Dermis microvascular lymphatic vessel endothelial cell (primary cell): Measurements from ENCODE around the gene DSG2. TPM values are rescaled to one million over a fixed set of nuclear protein-coding genes. Genes with fewer than 3 reads are reported as not detected.

ENCODE experiments used
- DNase-seq, 2 donors: peaks; one replicate each; pipeline versions ENCODE4 v3.0.0 to v3.0.0-alpha.2; 2010; ENCODE audit warnings: low read depth in 2 of 2
- total RNA-seq: library from RNA; depleted of rRNA; stranded (reverse); fragments of >200 nt; gene quantifications from 2 replicates; pipeline ENCODE4 v1.2.1, GENCODE V29; 2014

DSG2 gene
- total RNA-seq, 1 donor from 2014 or later, result 3.3 TPM

DNA sequence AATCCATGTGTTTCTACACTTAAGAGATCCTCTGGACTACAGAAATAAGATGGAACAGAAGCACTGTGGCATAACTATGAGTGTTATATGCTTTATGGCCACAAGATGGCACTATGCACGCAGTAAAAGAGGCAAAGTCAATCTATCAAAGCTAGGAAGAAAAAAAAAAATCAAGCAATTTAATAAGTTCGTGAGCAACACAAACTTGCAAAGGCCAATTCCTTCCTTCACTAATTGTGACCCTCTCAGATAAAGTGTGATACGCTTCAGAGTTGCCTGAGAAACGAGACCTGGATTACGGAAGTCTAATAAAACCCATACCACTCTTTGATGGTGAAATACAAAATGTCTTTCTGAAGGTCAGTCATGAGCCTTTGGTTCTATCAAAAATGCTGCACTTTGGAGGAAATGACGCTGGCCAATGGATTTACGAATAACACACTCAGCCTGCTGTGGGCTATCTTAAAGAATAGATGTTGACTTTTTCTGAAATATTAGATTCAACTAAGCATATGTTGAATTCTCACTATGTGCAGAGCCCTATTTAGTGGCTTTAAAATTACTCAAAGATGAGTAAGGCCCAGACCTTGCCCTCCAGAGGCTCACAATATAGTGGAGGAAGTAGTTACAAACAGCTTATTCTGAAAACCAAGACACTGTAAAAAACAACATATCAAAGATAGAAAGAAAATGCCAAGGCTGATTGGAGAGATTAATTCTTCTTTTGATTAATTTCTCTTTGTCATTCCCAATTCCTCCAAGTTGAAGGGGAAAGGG, 58.2 kb downstream of the DSG2 start:
- DNase-seq, result peak; percentile 52 to 75

DNA sequence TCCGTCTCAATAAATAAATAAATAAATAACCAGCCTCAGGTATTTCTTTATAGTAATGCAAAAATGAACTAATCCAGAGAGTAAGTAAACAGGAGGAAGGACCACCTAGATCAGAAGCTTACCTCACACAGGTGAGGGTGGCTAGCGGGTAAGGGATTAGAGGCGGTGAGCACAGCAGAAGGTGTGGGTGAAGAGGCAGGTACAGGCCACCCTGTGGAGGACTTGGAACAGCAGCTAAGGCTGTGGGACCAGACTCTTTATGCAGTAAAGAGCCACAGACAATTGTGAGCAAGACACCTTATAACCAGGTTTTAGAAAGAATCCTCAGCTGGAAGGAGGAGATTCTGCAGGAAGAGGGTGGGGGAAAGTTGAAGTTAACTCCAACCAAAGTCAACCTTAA, 59.5 kb downstream of the DSG2 start:
- DNase-seq, result no peak

DNA sequence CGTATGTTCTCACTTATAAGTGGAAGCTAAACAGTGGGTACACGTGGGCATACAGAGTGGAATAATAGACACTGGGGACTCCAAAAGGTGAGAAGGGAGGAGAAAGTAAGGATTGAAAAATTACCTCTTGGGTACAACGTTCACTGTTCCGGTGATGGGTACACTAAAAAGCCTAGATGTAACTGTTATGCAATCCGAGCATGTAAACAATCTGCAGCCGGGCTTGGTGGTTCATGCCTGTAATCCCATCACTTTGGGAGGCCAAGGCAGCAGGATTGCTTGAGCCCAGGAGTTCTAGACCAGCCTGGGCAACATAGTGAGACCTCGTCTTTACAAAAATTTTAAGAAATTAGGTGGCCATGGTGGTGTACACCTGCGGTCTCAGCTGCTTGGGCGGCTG, 60.6 kb downstream of the DSG2 start:
- DNase-seq, result no peak

DNA sequence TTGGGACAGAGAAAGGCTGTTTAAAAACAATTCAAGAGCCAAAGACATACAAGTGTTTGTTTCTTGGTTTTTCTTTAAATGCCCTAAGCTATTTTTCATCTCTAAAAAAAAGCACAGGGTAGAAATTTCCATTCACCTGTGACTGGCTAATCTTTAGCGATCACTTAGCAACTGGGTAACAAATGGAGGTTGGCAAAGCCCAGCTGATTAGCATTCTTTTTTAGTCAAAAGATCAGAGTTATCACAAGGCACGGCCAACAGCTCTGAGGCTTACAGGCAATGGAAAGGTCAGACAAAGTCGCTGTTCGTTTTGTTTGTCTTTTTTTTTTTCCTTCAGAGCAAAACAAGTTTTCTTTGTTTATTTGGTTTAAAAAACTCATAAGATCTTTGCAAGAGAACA, 64.7 kb downstream of the DSG2 start:
- no peak for DNase-seq

DNA sequence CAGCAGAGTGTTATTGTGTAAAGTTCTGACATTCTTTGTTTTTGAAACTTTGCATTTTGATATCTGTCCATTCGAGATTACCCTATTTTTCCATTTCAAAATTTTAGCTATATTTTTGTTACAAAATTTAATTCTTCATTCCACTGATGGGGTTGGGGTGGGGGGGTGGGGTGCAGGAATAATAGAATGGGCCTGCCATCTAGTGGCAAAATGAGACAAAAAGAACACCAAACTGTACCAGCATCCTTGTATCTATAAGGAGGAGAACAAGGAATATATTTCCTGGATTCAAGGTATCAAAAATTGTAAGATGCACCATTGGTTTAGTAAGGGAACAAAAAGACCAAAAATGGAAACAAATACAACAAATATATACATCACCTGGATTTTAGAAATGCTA, 65.8 kb downstream of the DSG2 start:
- DNase-seq, result no peak

DNA sequence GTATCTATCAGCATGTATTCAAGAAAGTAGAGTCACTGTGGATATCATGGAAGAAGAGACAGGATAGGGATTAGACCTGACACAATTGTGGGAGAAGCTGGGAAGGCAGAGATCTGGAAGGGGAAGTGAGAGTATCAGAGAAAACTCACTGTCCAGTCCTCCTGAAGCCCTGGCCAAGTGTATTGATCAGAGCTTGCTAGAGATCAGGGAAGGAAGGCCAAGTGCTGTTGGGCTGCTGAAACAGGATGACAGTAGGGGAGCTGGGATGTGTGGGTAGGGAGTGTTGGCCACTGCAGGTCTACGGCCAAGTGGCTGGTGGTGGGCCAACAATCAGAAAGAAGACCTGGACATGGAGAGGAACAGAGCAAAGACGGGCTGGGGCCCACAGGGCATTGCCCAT, 67.4 kb downstream of the DSG2 start:
- DNase-seq, result no peak

DNA sequence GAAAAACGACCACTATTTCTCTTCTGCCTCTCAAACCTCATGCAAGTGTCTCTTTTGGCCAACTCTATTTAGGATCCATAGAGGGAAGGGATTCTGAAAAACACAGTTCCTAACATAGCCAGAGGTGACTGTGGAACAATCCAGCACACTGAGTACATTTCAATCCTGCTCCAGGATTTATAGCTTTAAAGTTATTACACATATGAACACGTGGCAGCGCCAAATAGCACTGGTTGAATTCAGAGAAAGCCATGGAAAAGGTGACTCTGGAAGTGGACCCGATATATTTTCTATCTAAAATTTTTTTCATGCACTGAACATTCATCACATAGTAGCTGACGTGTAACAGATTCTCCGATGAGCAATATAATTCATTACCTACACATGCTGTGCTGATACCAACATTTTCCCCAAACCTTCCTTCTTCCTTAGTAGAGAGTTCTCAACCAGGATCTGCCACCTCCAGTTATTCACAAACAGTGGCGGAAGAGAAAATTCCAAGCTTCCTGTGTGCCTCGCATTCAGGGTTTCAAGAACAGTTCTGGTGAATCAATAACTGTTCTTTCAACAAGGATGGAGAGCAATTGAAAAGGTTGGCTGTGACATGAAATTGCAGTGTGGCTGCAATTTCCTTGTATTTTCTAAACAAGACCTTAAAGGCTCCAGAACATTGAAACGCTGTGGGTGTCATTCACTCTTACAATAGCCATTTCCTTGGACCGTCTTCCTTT, 68.0 kb downstream of the DSG2 start:
- DNase-seq, result no peak

DNA sequence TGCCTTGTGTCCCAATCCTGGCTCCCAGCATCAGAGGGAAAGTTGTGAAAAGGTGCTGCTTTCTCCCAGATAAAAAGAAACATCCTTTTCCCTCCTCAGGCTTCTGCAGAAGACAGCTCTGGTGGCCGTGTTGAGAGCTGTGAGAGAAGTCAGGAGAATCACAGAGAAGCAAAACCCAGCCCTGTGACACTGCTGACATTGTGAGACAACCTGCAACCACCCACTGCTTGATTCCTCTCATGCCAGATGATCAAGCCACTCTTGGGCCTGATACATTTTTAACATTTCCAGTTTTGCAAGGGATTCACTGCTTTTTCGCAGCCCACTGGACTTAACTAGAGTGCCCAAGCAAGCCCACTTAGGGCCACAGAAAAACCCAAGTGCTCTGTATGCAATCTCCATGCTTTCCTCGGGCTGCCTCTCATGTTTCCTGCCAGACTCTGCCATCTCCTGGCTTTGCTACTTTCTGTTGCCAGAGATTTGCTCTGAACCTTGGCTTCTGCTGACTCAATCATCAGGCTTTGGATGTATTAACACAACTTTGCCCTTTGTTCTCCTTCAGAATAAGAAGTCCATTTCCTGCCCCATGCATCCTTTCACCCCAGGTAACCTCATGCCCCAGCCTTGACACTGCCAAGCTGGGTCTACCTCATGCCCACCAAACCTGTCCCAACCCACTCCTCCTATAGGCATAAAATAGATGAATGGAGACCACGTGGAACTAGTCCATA, 68.8 kb downstream of the DSG2 start:
- no peak for DNase-seq

DNA sequence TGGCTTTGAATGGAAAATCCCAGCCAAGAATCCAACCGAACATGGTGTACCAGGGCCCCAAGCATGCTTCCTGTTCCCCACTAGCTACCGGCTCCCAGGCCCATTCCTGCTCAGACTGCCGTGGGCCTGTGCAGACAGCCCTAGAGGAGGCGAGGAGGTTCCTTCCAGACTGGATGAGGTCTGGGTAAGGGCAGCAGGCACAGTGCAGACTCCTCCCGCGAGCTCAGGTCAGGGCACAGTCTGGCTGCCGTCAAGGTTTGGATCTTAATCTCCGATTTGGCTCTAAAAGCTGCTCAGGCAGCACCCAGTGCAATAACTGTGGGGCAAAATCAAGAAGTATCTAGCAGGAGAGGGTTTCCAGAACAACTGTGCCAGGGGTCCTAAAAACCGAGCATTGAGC, 74.4 kb downstream of the DSG2 start:
- no peak for DNase-seq

DNA sequence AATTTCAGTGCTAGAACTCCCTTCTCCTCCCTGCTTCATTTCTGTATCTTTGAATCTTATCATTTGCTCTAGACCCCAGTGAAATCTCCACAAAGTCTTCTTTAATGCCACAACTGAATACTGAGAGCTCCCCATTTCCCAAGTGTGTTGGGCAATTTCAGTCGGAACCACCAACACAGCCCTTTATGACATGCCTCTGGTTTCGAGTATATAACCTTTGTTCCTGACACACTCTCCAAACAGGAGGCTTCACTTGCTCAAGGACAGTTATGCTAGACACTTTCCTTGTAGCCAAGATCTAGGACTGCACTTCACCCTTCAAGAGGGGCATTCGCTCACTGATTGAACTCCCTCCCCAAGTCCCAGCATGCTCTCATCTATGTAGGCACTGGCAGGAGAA, 75.1 kb downstream of the DSG2 start:
- DNase-seq, result no peak

DNA sequence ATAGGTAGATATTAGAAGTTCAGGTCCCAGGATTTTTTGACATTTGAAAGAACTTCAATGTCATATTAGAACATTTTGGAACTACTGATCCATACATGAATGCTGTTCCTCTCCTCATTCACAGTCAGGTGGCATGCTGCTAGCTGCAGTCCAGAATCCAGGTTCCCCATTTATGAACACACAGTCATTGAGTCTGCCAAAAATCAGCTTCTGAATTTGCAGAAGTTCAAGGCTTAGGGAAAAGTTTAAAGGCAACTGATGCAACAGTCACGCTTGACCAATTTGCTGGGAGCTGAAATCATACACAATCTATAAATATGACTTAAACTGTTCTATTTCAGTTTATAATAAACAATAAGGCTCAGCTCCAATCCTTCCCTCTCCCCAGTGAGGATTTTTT, 76.4 kb downstream of the DSG2 start:
- no peak for DNase-seq

DNA sequence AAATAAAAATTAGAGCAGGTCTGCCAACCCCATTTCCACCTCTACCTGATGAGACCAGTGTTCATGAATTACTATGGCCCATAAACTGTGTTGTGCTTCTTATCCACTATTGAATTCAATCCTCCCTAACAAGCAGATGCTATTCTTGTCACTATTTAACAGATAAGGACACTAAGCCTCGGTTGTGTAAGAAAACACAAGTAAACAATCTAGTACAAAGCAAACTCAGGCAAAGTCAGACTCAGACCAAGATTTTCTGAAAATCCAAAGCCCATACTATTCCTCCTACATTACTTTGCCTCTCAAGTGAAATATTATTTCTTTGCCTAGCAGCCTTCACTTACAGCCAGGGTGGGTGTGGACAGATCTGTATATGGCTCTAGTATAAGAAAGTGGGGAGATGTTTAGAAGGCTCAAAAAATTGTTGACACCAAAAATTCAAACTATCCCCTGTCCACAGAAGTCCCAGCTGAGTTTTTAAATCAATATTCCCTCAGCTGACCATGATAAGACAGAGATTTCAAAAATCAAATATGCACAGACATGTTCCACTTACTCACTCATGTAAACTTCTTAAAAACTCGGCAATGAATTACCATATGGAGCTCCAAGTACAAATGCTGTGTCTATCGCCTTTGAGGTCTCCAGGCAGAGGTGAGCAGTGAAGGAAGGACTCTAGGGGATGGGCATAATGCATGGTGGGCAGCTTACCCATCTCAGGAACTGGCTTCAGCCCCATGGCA, 77.7 kb downstream of the DSG2 start:
- no peak for DNase-seq

DNA sequence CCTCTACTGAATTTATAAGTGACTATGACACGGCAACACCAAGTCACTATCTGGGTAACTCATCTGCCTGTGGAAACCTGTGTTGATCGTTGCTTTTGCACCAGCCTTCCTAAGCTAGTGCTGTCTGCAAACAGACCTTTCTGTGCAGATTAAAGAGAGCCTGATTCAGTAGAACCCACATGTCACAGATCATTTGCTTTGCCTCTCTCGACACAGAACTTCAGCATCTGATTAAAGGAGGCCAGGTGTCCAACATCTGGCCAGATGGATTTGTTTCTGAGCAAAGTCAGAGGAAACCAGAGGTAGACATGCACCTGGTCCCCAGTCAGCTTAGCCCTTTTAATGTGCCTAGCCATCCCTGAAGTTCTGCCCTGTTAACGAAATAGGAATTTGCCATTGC, 78.7 kb downstream of the DSG2 start:
- no peak for DNase-seq

DNA sequence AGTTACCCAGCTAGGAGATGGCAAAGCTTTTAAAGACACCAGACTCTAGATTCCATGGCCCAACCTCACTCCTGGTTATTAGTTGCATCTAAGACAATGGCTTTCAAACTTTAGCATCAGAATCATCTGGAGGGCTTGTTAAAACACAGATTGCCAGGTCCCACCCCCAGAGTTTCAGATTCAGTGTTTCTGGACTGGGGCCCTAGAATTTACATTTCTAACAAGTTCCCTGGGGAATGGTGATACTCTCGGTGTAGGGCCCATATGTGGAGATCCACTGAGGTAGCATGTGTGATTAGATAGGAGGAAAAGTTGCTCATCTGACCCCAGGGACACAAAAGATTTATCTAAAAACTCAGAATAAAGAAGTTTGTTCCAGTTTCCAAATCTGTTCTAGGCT, 79.2 kb downstream of the DSG2 start:
- DNase-seq, result no peak

DNA sequence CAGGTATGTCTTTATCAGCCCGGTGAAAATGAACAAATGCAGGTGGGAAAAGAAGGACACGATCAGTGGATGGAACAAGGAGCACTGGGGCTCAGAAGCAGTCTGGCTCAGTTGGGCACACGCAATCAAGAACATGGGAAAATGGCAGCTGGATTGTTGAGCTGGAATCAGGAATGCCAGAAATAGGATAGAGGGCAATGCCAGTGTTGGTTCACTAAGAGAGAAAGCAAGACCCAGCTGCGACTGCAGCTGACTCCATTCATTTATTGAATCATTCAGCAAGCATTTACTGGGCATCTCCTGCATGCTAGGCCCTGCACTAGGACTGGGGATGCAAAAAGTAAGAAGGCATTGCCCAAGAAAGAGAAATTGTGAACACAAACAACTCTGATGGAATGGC, 80.1 kb downstream of the DSG2 start:
- DNase-seq, result no peak

DNA sequence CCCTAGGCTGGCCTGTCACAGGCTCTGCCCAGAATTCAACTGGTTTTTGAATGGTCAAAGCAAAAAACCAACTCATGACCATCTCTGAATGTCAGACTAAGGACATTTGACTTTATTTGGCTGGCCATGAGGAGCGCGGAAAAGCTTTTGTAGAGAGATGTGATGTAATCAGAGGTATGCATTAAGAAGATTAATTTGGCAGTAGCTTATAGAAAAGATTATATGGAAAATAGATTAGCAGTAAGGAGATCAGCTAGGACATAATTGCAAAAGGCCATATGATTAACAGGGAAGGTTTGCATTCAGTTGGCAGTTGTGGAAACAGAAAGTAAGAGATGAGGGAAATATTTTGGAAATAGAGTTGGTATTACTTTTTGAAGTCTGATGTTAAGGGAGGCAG, 81.4 kb downstream of the DSG2 start:
- DNase-seq, result no peak

DNA sequence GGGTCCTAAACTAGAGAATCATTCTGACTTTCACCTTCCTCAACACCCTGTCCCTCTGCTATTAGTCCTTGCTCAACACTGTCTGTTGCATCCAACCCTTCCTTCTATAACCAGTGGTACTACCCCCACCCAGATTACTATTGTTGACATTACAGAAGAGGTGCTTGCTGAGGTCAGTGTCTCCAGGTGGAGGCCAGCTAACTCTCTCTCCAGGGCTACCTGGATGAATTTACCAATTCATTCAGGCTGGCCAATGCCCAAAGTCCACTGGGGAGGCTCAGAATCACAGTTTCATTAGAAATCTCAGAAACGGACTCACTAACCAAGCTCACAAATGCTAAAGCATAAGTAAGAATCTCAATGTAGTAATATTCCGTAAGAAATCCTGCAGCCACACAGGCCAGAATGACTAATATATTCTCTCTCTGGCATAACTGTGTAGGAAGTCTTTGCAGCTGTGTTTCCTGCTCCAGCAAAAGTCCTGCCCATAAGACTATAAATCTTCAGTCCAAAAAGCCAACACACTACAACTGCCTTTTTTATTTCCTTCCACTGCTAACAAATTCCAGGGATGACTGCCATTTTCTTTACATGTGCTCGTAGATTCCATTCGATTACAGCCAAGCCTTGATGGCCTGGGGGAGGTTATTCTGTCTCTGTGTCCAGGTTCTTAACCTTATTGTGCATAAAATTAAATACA, 83.7 kb downstream of the DSG2 start:
- peak; percentile 33 to 80 for DNase-seq

DNA sequence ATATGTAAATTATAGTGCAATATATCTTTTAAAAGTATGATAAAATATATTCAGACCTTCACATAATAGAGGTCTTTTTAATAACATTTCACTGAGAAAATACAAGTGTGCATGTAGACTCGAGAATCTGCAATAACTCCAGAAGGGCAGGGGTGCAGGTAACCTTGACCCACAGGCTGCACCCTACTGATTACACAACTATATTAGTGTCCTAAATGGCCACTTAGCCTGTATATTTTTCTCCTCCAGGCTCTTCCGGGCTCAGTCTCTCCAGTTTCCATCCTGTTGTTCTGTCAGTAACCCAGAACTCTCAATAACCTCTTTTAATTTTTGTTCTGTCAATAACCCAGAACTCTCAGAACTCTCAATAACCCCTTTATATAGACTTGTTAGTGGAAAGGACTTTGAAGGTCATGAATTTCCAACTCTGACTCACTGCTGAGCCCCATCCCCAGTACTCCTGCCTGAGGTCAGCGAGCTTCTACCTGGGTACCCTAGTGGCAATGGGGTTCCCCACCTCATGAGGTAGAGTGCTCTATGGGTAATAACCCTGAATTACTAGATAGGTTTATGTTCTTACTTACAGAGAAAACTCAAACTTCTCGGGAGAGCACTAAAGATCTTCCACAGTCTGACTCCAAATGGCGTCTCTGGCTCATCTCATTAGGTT, 85.3 kb downstream of the DSG2 start:
- DNase-seq, result no peak

DNA sequence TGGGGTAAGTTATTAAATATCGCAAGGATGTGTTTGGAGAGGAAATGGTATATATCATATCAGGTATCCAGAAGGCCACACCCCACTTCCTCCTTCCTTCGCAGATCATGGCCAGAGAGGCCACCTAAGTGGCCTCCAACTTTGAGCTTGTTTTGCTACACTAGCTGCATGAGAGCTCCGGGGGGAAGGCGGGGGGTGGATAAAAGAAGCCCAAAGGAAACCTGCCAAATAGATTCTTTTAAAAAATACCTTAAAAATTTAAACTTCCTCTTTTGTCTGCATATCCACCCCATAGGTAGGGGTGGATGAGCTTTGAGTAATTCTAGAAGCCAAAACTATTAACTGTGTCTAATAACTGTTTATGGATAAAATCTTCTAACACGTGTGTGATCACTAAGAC, 88.0 kb downstream of the DSG2 start:
- no peak for DNase-seq

DNA sequence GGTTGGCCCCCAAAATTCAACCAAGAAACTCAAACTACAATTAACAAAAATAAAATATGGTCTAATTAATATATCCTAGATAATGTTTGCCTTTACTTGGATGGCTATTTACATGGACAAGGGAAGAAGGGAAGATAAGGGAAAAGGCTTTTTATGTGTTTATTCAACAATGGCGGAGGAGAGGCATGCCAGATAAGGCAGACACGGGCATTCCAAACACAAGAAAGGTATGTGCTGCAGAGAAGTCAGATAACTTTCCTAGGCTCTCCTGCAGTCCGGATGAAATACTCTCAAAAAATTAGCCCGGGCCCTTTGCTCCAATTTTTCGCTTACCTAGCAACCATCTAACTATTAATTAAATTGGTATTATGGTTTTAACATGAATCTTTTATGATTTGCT, 88.6 kb downstream of the DSG2 start:
- no peak for DNase-seq

DNA sequence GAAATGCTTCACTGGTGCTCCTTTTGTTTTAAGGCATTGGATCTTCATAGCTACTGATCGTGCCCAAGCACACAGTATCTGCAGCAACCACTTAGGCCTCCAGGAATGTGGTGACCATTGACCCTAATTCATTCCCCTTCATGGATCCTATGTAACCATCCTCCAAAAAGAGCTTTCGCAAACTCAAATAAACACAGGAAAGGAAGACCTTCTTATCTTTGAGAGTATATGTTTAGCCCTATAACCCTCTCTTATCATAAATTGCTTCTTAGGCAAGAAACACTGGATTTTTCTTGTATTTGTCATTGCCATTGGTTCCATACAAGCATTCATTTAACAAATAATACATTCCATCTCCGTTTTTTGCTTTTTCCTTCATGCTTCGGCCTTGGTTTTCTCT, 89.6 kb downstream of the DSG2 start:
- DNase-seq, result no peak
